H9 (cell line): ENCODE results near the gene DNASE1L3. TPM values are rescaled to one million over a fixed set of nuclear protein-coding genes. Genes with fewer than 3 reads are reported as not detected.
A peak's percentile ranks its signal among the peaks of the same experiment; 100 is the strongest.

ENCODE experiments used
- DNase-seq: peaks from one replicate; pipeline ENCODE4 v3.0.0-alpha.2; 2017
- H2AFZ ChIP-seq: one replicate; pipeline ENCODE4 v1.6.1; 2013; ENCODE audit warnings: mild to moderate bottlenecking, low read length, control low read depth, moderate library complexity
- H2AK5ac ChIP-seq: 2 replicates; pipeline ENCODE4 v1.6.1; 2013; ENCODE audit warnings: low read length, control low read depth, mixed read lengths; ENCODE audit not compliant: insufficient read length
- H2BK120ac ChIP-seq: one replicate; pipeline ENCODE4 v1.6.1; 2013; ENCODE audit warnings: low read depth, mild to moderate bottlenecking, low read length, control low read depth, inconsistent platforms; ENCODE audit not compliant: poor library complexity, severe bottlenecking
- H2BK12ac ChIP-seq: 2 replicates; pipeline ENCODE4 v1.6.1; 2013; ENCODE audit warnings: low read length, control low read depth, mixed read lengths, low read depth; ENCODE audit not compliant: insufficient read length
- H2BK15ac ChIP-seq: 2 replicates; pipeline ENCODE4 v1.6.1; 2013; ENCODE audit warnings: low read depth, low read length, control low read depth
- H2BK20ac ChIP-seq: one replicate; pipeline ENCODE4 v1.6.1; 2013; ENCODE audit warnings: low read depth, mild to moderate bottlenecking, low read length, control low read depth, inconsistent platforms; ENCODE audit not compliant: poor library complexity, severe bottlenecking
- H2BK5ac ChIP-seq: 2 replicates; pipeline ENCODE4 v1.6.1; 2013; ENCODE audit warnings: low read length, control low read depth, mixed read lengths; ENCODE audit not compliant: insufficient read length
- H3K14ac ChIP-seq: 2 replicates; pipeline ENCODE4 v1.6.1; 2013; ENCODE audit warnings: low read length, control low read depth; ENCODE audit not compliant: insufficient read depth
- H3K18ac ChIP-seq: 2 replicates; pipeline ENCODE4 v1.6.1; 2013; ENCODE audit warnings: low read depth, mild to moderate bottlenecking, mixed read lengths, low read length, control low read depth; ENCODE audit not compliant: insufficient read length
- H3K23ac ChIP-seq: 2 replicates; pipeline ENCODE4 v1.6.1; 2013; ENCODE audit warnings: low read length, control low read depth, mixed read lengths, low read depth; ENCODE audit not compliant: insufficient read length
- H3K23me2 ChIP-seq: 2 replicates; pipeline ENCODE4 v1.6.1; 2013; ENCODE audit warnings: low read depth, mild to moderate bottlenecking, mixed read lengths, low read length, control low read depth; ENCODE audit not compliant: insufficient read length, poor library complexity, severe bottlenecking
- H3K27ac ChIP-seq: 2 replicates; pipeline ENCODE4 v1.5.1; 2013; ENCODE audit warnings: low read length, control low read depth, mixed read lengths, low read depth; ENCODE audit not compliant: insufficient read length
- H3K27me3 ChIP-seq: 2 replicates; pipeline ENCODE4 v1.6.1; 2013; ENCODE audit warnings: low read length, control low read depth, inconsistent platforms; ENCODE audit not compliant: insufficient read depth
- H3K4ac ChIP-seq: 2 replicates; pipeline ENCODE4 v1.6.1; 2013; ENCODE audit warnings: low read depth, mild to moderate bottlenecking, control low read depth, inconsistent platforms, low read length, moderate library complexity
- H3K4me1 ChIP-seq: 2 replicates; pipeline ENCODE4 v1.6.1; 2013; ENCODE audit warnings: low read length, control low read depth, inconsistent platforms; ENCODE audit not compliant: insufficient read depth
- H3K4me2 ChIP-seq: 2 replicates; pipeline ENCODE4 v1.6.1; 2013; ENCODE audit warnings: low read length, control low read depth, mixed read lengths; ENCODE audit not compliant: insufficient read length, insufficient read depth
- H3K56ac ChIP-seq: 2 replicates; pipeline ENCODE4 v1.6.1; 2013; ENCODE audit warnings: low read depth, mild to moderate bottlenecking, mixed read lengths, low read length, control low read depth; ENCODE audit not compliant: insufficient read length
- H3K79me1 ChIP-seq: 2 replicates; pipeline ENCODE4 v1.6.1; 2013; ENCODE audit warnings: low read depth, mild to moderate bottlenecking, moderate library complexity, low read length, control low read depth, inconsistent platforms; ENCODE audit not compliant: insufficient read depth, poor library complexity, severe bottlenecking
- H3K79me2 ChIP-seq: 2 replicates; pipeline ENCODE4 v1.6.1; 2013; ENCODE audit warnings: low read length, control low read depth, inconsistent platforms; ENCODE audit not compliant: insufficient read depth
- H3K9ac ChIP-seq: 2 replicates; pipeline ENCODE4 v1.6.1; 2013; ENCODE audit warnings: low read length, control low read depth, mixed read lengths; ENCODE audit not compliant: insufficient read length; ENCODE audit errors: extremely low read depth
- H3K9me3 ChIP-seq: one replicate; pipeline ENCODE4 v1.6.1; 2013; ENCODE audit warnings: low read depth, low read length, inconsistent platforms; ENCODE audit not compliant: control insufficient read depth
- H3T11ph ChIP-seq: one replicate; pipeline ENCODE4 v1.6.1; 2013; ENCODE audit warnings: mild to moderate bottlenecking, low read length, control low read depth, inconsistent platforms
- H4K20me1 ChIP-seq: one replicate; pipeline ENCODE4 v1.6.1; 2013; ENCODE audit not compliant: control insufficient read depth, insufficient read length, insufficient read depth
- H4K5ac ChIP-seq: 2 replicates; pipeline ENCODE4 v1.6.1; 2013; ENCODE audit warnings: low read depth, mild to moderate bottlenecking, mixed read lengths, low read length, control low read depth; ENCODE audit not compliant: insufficient read length
- H4K8ac ChIP-seq: replicated peaks from 2 replicates; pipeline ENCODE4 v1.6.1; 2013; ENCODE audit warnings: low read length, control low read depth, mixed read lengths, low read depth; ENCODE audit not compliant: insufficient read length
- H4K91ac ChIP-seq: 2 replicates; pipeline ENCODE4 v1.6.1; 2013; ENCODE audit warnings: low read depth, mild to moderate bottlenecking, moderate library complexity, mixed read lengths, low read length, control low read depth; ENCODE audit not compliant: insufficient read length
- H3K27ac Mint-ChIP-seq, 3 experiments: 2 replicates in 2 of 3; 3 replicates in 1 of 3; pipeline ENCODE4 v1.8.0; 2020 to 2021; ENCODE audit warnings: mixed read lengths in 3 of 3, mild to moderate bottlenecking in 1 of 3, moderate library complexity in 1 of 3
- H3K27me3 Mint-ChIP-seq: 2 replicates; pipeline ENCODE4 v1.8.0; 2021; ENCODE audit warnings: low read depth, mild to moderate bottlenecking, moderate library complexity, mixed read lengths
- H3K36me3 Mint-ChIP-seq, 3 experiments: 2 replicates in 2 of 3; 3 replicates in 1 of 3; pipeline ENCODE4 v1.8.0; 2020 to 2021; ENCODE audit warnings: low read depth in 3 of 3, mixed read lengths in 3 of 3; ENCODE audit not compliant: insufficient read depth in 1 of 3
- H3K4me1 Mint-ChIP-seq, 2 experiments: 2 replicates each; pipeline ENCODE4 v1.8.0; 2020; ENCODE audit warnings: mixed read lengths in 2 of 2
- H3K4me3 Mint-ChIP-seq, 2 experiments: 2 replicates in 1 of 2; 3 replicates in 1 of 2; pipeline ENCODE4 v1.8.0; 2020 to 2021; ENCODE audit warnings: mild to moderate bottlenecking in 2 of 2, mixed read lengths in 2 of 2, moderate library complexity in 1 of 2
- H3K9me3 Mint-ChIP-seq, 2 experiments: 2 replicates in 1 of 2; 3 replicates in 1 of 2; pipeline ENCODE4 v1.8.0; 2020; ENCODE audit warnings: mild to moderate bottlenecking in 2 of 2, mixed read lengths in 2 of 2, moderate library complexity in 1 of 2
- WGBS: extraction: QIAGEN DNeasy Blood & Tissue Kit; methylation state at CpG from one replicate; pipeline ENCODE4 v1.1.7; 2013; ENCODE audit warnings: missing lambda C conversion rate, low lambda C conversion rate, mixed read lengths; ENCODE audit not compliant: insufficient read length; ENCODE audit errors: extremely low coverage; 5-methylcytosine and 5-hydroxymethylcytosine counted together
- total RNA-seq: library from RNA; stranded (reverse); gene quantifications from 2 replicates; pipeline ENCODE4 v1.2.1, GENCODE V29; 2021
- TF ChIP-seq, protein P1 (sequence below): fragments of 200-600 bp; sonication (generic); conservative IDR thresholded peaks from 3 replicates; pipeline ENCODE4 v1.8.0; 2021; ENCODE audit warnings: antibody characterized with exemption, mild to moderate bottlenecking

The DNASE1L3 gene
- total RNA-seq, 1 experiment from 2014 or later, result not detected

DNA sequence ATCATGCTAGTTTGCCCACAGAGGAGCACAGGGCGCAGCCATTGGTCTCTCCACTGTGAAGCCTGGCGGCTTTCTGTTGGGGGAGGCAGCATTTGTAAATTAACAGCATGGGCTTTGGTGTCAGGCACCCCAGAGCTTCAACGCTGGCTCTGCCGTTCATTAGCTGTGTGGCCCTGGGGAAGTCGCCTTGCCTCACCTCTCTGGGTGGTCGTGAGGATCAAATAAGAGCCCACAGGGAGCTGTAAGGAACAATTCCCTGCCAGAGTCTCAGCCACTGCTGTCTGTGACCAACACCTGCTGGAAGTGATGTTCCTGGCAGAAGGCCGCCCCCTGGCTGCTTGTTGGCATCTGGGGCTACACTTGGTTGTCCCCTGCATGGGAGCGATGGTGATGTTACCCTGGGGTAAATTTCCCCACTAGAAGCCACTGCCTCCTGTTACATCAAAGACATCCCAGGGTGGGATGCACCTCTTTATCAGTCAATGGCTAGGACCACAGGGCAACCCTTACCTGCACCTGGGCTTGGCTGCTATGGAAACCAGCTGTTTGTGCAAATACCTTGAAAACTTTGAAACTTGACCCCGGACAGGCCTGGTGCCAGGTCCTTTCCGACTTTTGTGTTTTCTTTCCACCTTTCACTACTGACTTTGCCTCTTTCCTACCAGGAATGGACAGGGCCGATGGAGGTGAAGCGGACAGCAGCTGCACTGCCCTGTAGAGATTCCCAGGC is 36.9 kb downstream of the DNASE1L3 start:
- H3K4me1 Mint-ChIP-seq, result peaks cover 29 to 46% of the 10 kb centered on the region in 2 experiments
- Histone ChIP-seq H3K79me2 (no peaks in the 10 kb centered on the region), H2BK15ac (no peak overlapping the region), H3K23me2 (peaks cover 4% of the 10 kb centered on the region), H3K23ac (no peak overlapping the region), H3K4me2 (no peak overlapping the region), H3T11ph (no peak overlapping the region), H3K56ac (no peak overlapping the region), H3K4me1 (peaks cover 3% of the 10 kb centered on the region; the same call in 1 of the 2 replicates), H2BK12ac (no peak overlapping the region), H2AFZ (no peak overlapping the region), H3K9ac (no peak overlapping the region), H4K5ac (no peak overlapping the region), H3K27me3 (no peaks in the 10 kb centered on the region), H3K79me1 (no peaks in the 10 kb centered on the region), H3K4ac (no peak overlapping the region), H2AK5ac (no peak overlapping the region), H3K18ac (peak overlapping the region; percentile 24), H3K9me3 (no peaks in the 10 kb centered on the region), H4K8ac (no peak overlapping the region), H2BK5ac (no peak overlapping the region), H2BK120ac (peak overlapping the region; percentile 14), H3K27ac (no peak overlapping the region), H3K14ac (no peak overlapping the region; the same call in 1 of the 2 replicates), H2BK20ac (no peak overlapping the region), H4K91ac (no peak overlapping the region), H4K20me1 (no peaks in the 10 kb centered on the region)
- DNase-seq, result peak; percentile 80
- H3K36me3 Mint-ChIP-seq, result peaks cover 7 to 28% (median 18%) of the 10 kb centered on the region in 3 experiments
- H3K27me3 Mint-ChIP-seq, result peaks cover 12% of the 10 kb centered on the region
- TF ChIP-seq, protein P1, sequence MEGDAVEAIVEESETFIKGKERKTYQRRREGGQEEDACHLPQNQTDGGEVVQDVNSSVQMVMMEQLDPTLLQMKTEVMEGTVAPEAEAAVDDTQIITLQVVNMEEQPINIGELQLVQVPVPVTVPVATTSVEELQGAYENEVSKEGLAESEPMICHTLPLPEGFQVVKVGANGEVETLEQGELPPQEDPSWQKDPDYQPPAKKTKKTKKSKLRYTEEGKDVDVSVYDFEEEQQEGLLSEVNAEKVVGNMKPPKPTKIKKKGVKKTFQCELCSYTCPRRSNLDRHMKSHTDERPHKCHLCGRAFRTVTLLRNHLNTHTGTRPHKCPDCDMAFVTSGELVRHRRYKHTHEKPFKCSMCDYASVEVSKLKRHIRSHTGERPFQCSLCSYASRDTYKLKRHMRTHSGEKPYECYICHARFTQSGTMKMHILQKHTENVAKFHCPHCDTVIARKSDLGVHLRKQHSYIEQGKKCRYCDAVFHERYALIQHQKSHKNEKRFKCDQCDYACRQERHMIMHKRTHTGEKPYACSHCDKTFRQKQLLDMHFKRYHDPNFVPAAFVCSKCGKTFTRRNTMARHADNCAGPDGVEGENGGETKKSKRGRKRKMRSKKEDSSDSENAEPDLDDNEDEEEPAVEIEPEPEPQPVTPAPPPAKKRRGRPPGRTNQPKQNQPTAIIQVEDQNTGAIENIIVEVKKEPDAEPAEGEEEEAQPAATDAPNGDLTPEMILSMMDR, result peak; percentile 66
- H3K4me3 Mint-ChIP-seq, result no peak overlapping the region
- no peaks in the 10 kb centered on the region for H3K9me3 Mint-ChIP-seq
- no CpG with 5 or more reads among the region's 12 CpGs for WGBS
- peak overlapping the region; percentile 91 to 94 (median 92); a peak in 4 of 7 replicates for H3K27ac Mint-ChIP-seq
